Frontal cortex (tissue), 4 donors: Measurements from ENCODE around the gene TUBA3E. TPM values are rescaled to one million over a fixed set of nuclear protein-coding genes. Genes with fewer than 3 reads are reported as not detected.
A peak's percentile ranks its signal among the peaks of the same experiment; 100 is the strongest.
"Not testable (repeated sequence)": the region's sequence is repeated elsewhere in the genome, so short reads cannot be mapped to it uniquely, and the experiment has no call there.

ENCODE experiments used
- DNase-seq, 2 donors: peaks; one replicate each; pipeline ENCODE4 v3.0.0; 2012; ENCODE audit warnings: low spot score in 2 of 2
- FAIRE-seq: peaks from 2 replicates; lab custom pipeline; 2012; peaks lifted over from hg19 to GRCh38; lab: Jason Lieb, UNC
- total RNA-seq: library from RNA; depleted of rRNA; stranded (reverse); fragments of >200 nt; gene quantifications from one replicate; pipeline ENCODE4 v1.2.3, GENCODE V29; 2014
- donor health status: control.
- donor health status: control.
- donor health status: control.

TUBA3E gene
- not detected for total RNA-seq

- FAIRE-seq (no peak), DNase-seq (no peak)
Measured at GRCh38 chr2:130198343-130198742, at the start of gene TUBA3E. TUBA3E (minus strand) TSS chr2:130198439; CDS start chr2:130198360, 79 bp downstream.

GRCh38 chr2:130246430-130246829, 48.2 kb upstream of the TUBA3E start:
- DNase-seq (no peak), FAIRE-seq (no peak)

DNA sequence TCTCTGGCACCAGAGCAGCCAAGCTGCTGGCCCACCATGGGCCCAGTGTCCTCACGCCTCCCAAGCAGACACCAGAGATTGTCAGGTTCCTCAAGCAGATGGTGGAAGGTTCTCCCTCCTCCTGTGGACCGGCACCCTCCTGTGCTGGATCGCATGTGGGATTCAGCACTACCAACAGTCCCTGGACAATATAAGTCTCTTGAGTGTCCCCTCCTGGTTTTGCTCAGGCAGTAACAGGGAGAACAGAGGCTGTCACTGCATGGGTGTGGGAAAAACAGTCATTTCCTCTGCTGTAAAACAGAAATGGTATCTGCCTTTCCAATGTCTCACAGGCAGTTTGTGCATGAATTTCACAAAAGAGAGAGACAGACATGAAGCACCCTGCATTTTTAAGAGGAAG, 47.7 kb upstream of the TUBA3E start:
- DNase-seq (no peak), FAIRE-seq (no peak)

- DNase-seq, result no peak
- FAIRE-seq, result peak; percentile 74
Measured at GRCh38 chr2:130243359-130243758, 45.1 kb upstream of the TUBA3E start.

DNA sequence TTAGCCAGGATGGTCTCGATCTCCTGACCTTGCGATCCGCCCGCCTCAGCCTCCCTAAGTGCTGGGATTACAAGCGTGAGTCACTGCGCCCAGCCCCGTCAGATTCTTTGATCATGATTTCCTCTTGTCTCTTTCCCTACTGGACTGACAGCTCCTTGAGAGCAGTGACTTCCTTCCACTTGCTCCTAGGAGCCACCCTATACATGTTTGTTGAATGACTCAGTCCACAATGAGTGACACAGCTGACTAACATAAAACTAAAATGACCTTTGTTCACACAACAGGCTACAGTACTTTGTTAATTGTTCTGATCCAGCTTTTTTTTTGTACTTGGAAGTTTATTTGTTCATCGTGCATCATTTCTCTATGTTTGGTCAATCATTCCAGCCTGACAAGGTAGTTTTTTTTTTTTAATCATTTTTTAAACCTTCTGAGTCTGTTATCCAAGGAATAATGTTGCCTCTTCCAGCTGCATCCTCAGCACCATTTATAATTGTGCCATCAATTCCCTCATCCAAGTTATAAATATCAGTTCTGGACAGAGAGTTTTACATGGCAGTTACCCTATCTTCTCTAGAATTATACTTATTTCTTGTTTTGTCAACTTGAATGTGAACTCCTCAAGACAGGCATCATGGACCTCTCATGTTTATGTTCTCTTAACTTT, 42.9 kb upstream of the TUBA3E start:
- no peak for DNase-seq
- no peak for FAIRE-seq

GRCh38 chr2:130239581-130239980, 41.3 kb upstream of the TUBA3E start:
- not testable (repeated sequence) for FAIRE-seq, DNase-seq

DNA sequence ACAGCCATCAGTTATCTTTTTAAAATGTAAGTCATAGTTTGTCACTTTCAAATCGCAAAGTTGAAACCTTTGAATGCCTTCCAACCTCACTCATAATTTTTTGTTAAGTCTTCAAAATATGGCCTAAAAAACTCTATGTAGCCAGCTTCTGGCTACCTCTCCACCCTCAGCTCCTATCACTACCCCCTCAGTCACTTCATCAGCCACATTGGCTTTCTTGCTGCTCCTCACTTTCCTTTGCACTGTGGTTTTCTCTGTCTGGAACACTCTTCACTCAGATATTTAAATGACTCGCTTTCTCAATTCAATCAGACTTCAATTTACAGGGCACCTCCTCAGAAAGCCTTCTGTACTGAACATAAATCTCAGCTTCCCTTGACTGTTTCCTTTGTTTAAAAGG, 34.8 kb upstream of the TUBA3E start:
- not testable (repeated sequence) for FAIRE-seq, DNase-seq

DNA sequence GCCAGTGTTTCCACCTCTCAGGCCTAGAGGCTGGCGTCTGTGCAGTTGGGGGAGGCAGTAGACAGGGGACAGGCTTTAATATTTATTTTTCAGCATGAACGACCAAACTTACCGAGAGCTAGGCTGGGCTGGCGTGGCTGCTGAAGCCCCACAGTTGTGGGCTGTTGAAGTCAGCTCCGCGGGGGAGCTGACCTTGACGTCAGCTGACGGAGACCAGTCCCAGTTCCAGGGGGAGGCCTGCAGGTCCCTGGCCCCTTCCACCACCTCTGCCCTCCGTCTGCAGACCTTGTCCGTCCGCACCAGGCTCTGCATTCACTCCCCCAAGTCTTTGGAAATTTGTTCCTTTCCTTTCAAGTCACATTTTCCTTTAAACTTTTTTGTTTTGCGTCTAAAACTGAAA, 33.4 kb upstream of the TUBA3E start:
- FAIRE-seq (no peak), DNase-seq (no peak)

DNA sequence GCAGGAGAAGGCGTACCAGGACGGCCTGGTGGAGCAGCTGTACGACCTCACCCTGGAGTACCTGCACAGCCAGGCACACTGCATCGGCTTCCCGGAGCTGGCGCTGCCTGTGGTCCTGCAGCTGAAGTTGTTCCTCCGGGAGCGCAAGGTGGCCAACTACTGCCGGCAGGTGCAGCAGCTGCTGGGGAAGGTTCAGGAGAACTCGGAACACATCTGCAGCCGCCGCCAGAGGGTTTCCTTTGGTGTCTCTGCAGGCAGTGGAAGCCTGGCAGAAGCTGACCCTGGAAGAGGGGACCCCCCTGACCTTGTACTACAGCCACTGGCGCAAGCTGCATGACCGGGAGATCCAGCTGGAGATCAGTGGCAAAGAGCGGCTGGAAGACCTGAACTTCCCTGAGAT, 32.7 kb upstream of the TUBA3E start:
- not testable (repeated sequence) for DNase-seq, FAIRE-seq

DNA sequence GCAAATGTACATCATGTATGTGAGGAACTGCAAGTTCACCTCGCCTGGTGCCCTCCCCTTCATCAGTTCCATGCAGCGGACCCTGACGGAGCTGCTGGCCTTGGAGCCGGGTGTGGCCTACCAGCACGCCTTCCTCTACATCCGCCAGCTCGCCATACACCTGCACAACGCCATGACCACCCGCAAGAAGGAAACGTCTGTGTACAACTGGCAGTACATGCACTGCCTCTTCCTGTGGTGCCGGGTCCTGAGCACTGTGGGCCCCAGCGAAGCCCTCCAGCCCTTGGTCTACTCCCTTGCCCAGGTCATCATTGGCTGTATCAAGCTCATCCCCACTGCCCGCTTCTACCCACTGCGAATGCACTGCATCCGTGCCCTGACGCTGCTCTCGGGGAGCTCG, 32.1 kb upstream of the TUBA3E start:
- not testable (repeated sequence) for FAIRE-seq, DNase-seq

DNA sequence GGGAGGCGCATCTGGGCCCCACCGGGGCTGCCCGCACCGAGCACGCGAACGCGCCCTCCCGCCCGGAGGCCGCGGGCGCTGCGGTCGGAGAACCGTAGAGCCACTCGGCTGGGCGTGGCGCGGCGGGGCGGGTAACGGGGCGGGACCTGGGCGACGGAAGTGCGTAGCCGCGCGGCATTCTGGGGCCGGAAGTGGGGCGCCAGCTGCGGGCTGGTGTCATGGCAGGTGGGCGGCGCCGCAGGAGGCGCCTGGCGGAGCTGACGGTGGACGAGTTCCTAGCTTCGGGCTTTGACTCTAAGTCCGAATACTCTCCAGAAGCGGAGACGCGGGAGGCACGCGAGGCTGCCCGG, 30.9 kb upstream of the TUBA3E start:
- not testable (repeated sequence) for DNase-seq, FAIRE-seq

- not testable (repeated sequence) for FAIRE-seq, DNase-seq
Measured at GRCh38 chr2:130228467-130229160, 30.4 kb upstream of the TUBA3E start.

DNA sequence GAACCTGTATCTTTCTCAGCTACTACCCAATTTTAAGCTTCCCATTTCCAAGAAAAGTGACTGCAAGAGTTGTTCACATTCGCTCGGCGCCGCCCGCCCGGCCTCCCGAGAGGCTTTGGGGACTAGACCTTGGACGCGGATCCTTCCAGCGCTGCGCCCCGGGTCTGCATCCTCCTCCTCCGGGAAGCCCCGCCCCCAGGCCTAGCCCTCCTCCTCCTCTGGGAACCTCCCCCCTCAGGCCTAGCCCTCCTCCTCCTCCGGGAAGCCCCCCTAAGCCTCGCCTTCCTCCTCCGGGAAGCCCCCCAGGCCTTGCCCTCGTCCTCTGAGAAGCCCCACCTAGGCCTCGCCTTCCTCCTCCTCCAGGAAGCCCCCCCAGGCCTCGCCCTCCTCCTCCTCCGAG, 29.8 kb upstream of the TUBA3E start:
- DNase-seq, FAIRE-seq: not testable (repeated sequence)

- peak; percentile 15 for FAIRE-seq
- not testable (repeated sequence) for DNase-seq
Measured at GRCh38 chr2:130222523-130222922, 24.3 kb upstream of the TUBA3E start.

- DNase-seq, FAIRE-seq: not testable (repeated sequence)
Measured at GRCh38 chr2:130220505-130220904, 22.3 kb upstream of the TUBA3E start.

DNA sequence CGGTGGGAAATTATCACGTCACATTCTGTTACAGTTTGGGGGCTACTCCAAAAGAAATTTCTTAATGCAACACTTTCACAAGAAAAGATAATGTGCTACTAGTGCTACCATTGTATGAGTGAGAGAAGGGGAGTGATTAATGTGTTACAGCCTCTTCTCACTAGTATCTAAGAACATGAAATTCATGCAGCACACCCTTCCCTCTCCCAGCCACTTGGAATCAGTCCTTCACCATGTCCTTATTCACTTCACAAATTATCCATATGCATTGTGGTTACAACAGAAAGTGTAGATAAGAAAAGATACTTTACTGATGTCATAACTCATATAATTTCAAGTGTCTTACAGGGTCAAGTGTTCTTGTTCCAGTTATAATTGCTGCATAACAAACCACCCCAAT, 20.9 kb upstream of the TUBA3E start:
- DNase-seq, FAIRE-seq: not testable (repeated sequence)

- FAIRE-seq, DNase-seq: not testable (repeated sequence)
Measured at GRCh38 chr2:130207051-130207450, 8.8 kb upstream of the TUBA3E start.

DNA sequence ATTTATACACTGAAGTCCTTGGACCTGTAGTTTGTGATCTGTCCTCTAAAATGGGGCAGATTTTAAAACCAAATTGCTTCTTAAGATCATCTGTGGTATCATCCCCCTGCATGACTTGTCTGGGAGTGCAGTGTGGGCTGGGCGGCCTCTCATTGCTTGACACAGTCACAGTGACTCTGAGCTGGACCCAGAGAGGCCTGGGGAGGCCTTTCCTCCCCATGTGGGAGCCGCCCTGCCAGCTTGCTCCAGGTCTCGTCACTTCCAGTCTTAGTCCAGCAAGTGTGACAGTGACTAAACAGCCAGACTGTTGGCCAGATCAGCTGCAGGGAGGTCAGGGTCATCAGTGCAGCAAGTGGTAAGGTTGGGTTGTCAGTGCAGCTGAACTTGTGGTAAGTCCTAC, 4.9 kb upstream of the TUBA3E start:
- DNase-seq, FAIRE-seq: not testable (repeated sequence)

GRCh38 chr2:130202518-130202917, 4.3 kb upstream of the TUBA3E start:
- not testable (repeated sequence) for DNase-seq, FAIRE-seq

DNA sequence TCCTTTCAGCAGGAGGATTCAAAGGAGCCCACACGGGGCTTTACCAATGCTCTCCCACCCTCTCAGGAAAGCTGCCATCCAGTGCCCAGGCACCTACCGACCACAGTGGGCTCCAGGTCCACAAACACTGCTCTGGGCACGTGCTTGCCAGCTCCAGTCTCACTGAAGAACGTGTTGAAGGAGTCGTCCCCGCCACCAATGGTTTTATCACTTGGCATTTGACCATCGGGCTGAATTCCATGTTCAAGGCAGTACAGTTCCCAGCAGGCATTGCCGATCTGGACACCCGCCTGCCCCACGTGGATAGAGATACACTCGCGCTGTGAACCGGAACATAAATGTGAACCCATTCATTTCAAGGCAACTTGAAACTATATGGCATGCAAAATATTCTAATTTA, 2.2 kb downstream of the TUBA3E start:
- DNase-seq, FAIRE-seq: not testable (repeated sequence)

- not testable (repeated sequence) for FAIRE-seq, DNase-seq
Measured at GRCh38 chr2:130195089-130195635, 3.1 kb downstream of the TUBA3E start.
